CD14-positive monocyte (primary cell): ENCODE results near the gene NADK. TPM values are rescaled to one million over a fixed set of nuclear protein-coding genes. Genes with fewer than 3 reads are reported as not detected.

Experiments used
- DNase-seq, 3 donors: peaks; one replicate each; pipeline ENCODE4 v3.0.0-alpha.2; 2011 to 2022
- H2AFZ ChIP-seq: 2 replicates; pipeline ENCODE4 v1.6.0; 2012; ENCODE audit warnings: mild to moderate bottlenecking, low read depth, low read length, inconsistent platforms; ENCODE audit not compliant: insufficient read depth, poor library complexity, severe bottlenecking
- H3K27ac ChIP-seq, 2 donors: 1 replicate in 1 of 2; 2 replicates in 1 of 2; pipeline ENCODE4 v1.5.1; 2012 to 2013; ENCODE audit warnings: low read length in 2 of 2, control low read depth in 1 of 2, inconsistent platforms in 1 of 2, low read depth in 1 of 2, mild to moderate bottlenecking in 1 of 2
- H3K27me3 ChIP-seq, 2 donors: one replicate each; pipeline versions ENCODE4 v1.6.0 to v1.6.1; 2011 to 2013; ENCODE audit warnings: low read length in 2 of 2; ENCODE audit not compliant: control insufficient read depth in 2 of 2, insufficient read depth in 2 of 2
- H3K36me3 ChIP-seq, 2 donors: replicated peaks in 1 of 2; 1 replicate in 1 of 2; 2 replicates in 1 of 2; pipeline versions ENCODE4 v1.5.1 to v1.6.1; 2012 to 2013; ENCODE audit warnings: low read length in 2 of 2, control low read depth in 1 of 2, inconsistent platforms in 1 of 2, mild to moderate bottlenecking in 1 of 2; ENCODE audit not compliant: insufficient read depth in 2 of 2, control insufficient read depth in 1 of 2
- H3K4me1 ChIP-seq, 2 donors: 1 replicate in 1 of 2; 2 replicates in 1 of 2; pipeline versions ENCODE4 v1.5.1 to v1.6.1; 2012 to 2013; ENCODE audit warnings: low read length in 2 of 2, control low read depth in 1 of 2, inconsistent platforms in 1 of 2, mild to moderate bottlenecking in 1 of 2, moderate library complexity in 1 of 2; ENCODE audit not compliant: insufficient read depth in 2 of 2, control insufficient read depth in 1 of 2
- H3K4me2 ChIP-seq: replicated peaks from 2 replicates; pipeline ENCODE3; 2012; ENCODE audit warnings: low read length, moderate library complexity, mild to moderate bottlenecking; ENCODE audit not compliant: poor library complexity, severe bottlenecking; ENCODE audit errors: extremely low read depth
- H3K4me3 ChIP-seq, 3 experiments: fragments of 200-600 bp in 1 of 3; sonication (generic) in 1 of 3; replicated peaks in 1 of 3; 1 replicate in 2 of 3; 2 replicates in 1 of 3; pipeline ENCODE4 v1.5.1; 2011 to 2013; ENCODE audit warnings: low read length in 3 of 3, mild to moderate bottlenecking in 3 of 3, control low read depth in 2 of 3, low read depth in 2 of 3, inconsistent platforms in 1 of 3, moderate library complexity in 1 of 3
- H3K79me2 ChIP-seq: 2 replicates; pipeline ENCODE4 v1.6.0; 2012; ENCODE audit warnings: mild to moderate bottlenecking, control low read depth, inconsistent platforms, low read length, moderate library complexity; ENCODE audit not compliant: insufficient read depth
- H3K9ac ChIP-seq: 2 replicates; pipeline ENCODE4 v1.6.0; 2017; ENCODE audit warnings: low read length, mild to moderate bottlenecking; ENCODE audit not compliant: insufficient read depth, poor library complexity, severe bottlenecking
- H3K9me3 ChIP-seq, 2 donors: replicated peaks in 1 of 2; 1 replicate in 1 of 2; 2 replicates in 1 of 2; pipeline versions ENCODE4 v1.5.1 to v1.6.1; 2012 to 2013; ENCODE audit warnings: low read length in 2 of 2, control low read depth in 1 of 2; ENCODE audit not compliant: control insufficient read depth in 1 of 2, insufficient read depth in 1 of 2
- H4K20me1 ChIP-seq: 2 replicates; pipeline ENCODE4 v1.6.0; 2012; ENCODE audit warnings: mild to moderate bottlenecking, low read length, control low read depth, moderate library complexity; ENCODE audit not compliant: insufficient read depth
- H3K27ac Mint-ChIP-seq, 7 donors: one replicate each; pipeline ENCODE4 v1.8.0; 2020; ENCODE audit warnings: mild to moderate bottlenecking in 7 of 7, mixed read lengths in 7 of 7, moderate library complexity in 6 of 7, inconsistent platforms in 2 of 7
- H3K27me3 Mint-ChIP-seq, 3 donors: one replicate each; pipeline ENCODE4 v1.8.0; 2021 to 2022; ENCODE audit warnings: low read depth in 3 of 3, mild to moderate bottlenecking in 3 of 3, mixed read lengths in 3 of 3, moderate library complexity in 3 of 3, inconsistent platforms in 1 of 3
- H3K36me3 Mint-ChIP-seq, 2 donors: one replicate each; pipeline ENCODE4 v1.8.0; 2020; ENCODE audit warnings: mixed read lengths in 2 of 2, inconsistent platforms in 1 of 2, mild to moderate bottlenecking in 1 of 2
- H3K4me1 Mint-ChIP-seq: one replicate; pipeline ENCODE4 v1.8.0; 2020; ENCODE audit warnings: mild to moderate bottlenecking, mixed read lengths
- H3K4me3 Mint-ChIP-seq, 2 donors: one replicate each; pipeline ENCODE4 v1.8.0; 2020; ENCODE audit warnings: mild to moderate bottlenecking in 2 of 2, mixed read lengths in 2 of 2, moderate library complexity in 1 of 2
- H3K9me3 Mint-ChIP-seq, 7 donors: one replicate each; pipeline ENCODE4 v1.8.0; 2020 to 2022; ENCODE audit warnings: mixed read lengths in 7 of 7, mild to moderate bottlenecking in 6 of 7, moderate library complexity in 6 of 7, inconsistent platforms in 2 of 7
- CTCF ChIP-seq: fragments of 200-600 bp; IDR thresholded peaks from one replicate; pipeline ENCODE4 v1.8.0; 2022; ENCODE audit warnings: antibody characterized with exemption, mild to moderate bottlenecking
- WGBS: methylation state at CpG from one replicate; pipeline ENCODE4 v1.1.5; 2013; ENCODE audit warnings: missing lambda C conversion rate; ENCODE audit not compliant: insufficient coverage; 5-methylcytosine and 5-hydroxymethylcytosine counted together
- intact Hi-C, 2 donors: fragments of 100-400 bp; cut with micrococcal nuclease; formaldehyde crosslinking; loops; one replicate each; pipeline versions ENCODE4 v1.15.0 to v1.15.1; 2023
- polyA plus RNA-seq, 3 donors: library from polyadenylated mRNA; depleted of rRNA in 1 of 3; unstranded in 2 of 3; stranded (reverse) in 1 of 3; fragments of 300-500 nt in 2 of 3; fragments of >200 nt in 1 of 3; fragmentation: Illumina TruSeq in 2 of 3; gene quantifications; 1 replicate in 2 of 3; 2 replicates in 1 of 3; pipeline ENCODE4 v1.2.3, GENCODE V29; 2012 to 2021

The NADK gene
- polyA plus RNA-seq, 3 donors: 175 to 425 (median 235) TPM

- no peak overlapping the region for H3K4me3 ChIP-seq
- no peak overlapping the region for H3K4me2 ChIP-seq
- peaks cover 99% of the 10 kb centered on the region for H3K79me2 ChIP-seq
- peaks cover 34 to 90% of the 10 kb centered on the region in 2 donors for H3K36me3 ChIP-seq
- WGBS: 92% methylated on average over 3 of the region's 5 CpGs
- H3K4me1 ChIP-seq: no peaks in the 10 kb centered on the region
- H3K27me3 ChIP-seq: no peaks in the 10 kb centered on the region
- H2AFZ ChIP-seq: no peak overlapping the region
- peaks cover 31 to 75% of the 10 kb centered on the region in 2 donors for H3K36me3 Mint-ChIP-seq
- peaks cover 100% of the 10 kb centered on the region for H4K20me1 ChIP-seq
- no peak for TF ChIP-seq CTCF
- peak overlapping the region in 1 of 7 donors; percentile 39 for H3K27ac Mint-ChIP-seq
- H3K4me1 Mint-ChIP-seq: no peaks in the 10 kb centered on the region
- no peak for DNase-seq
- H3K4me3 Mint-ChIP-seq: no peak overlapping the region
- H3K27me3 Mint-ChIP-seq: no peaks in the 10 kb centered on the region
- intact Hi-C loops: no loop called here
- H3K9me3 Mint-ChIP-seq: no peaks in the 10 kb centered on the region
- H3K9ac ChIP-seq: no peak overlapping the region
- no peaks in the 10 kb centered on the region for H3K9me3 ChIP-seq
- no peak overlapping the region for H3K27ac ChIP-seq
Observed at GRCh38 chr1:1825217-1825616, 46.9 kb upstream of the NADK start.

DNA sequence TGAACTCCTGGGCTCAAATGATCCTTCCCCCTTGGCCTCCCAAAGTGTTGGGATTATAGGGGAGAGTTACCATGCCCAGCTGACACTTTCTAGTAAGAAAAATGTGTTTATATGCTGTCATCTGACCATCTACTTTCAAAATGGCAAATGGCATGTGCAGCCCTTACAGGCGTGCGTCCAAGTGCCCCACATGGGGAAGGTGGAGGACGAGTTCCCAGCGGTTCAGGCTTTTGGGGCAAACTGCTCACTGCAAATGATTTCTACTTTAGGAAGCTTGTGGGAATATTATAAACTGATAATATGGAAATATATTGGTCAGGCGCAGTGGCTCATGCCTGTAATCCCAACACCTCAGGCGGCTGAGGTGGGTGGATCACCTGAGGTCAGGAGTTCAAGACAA, 41.5 kb upstream of the NADK start:
- H3K27me3 Mint-ChIP-seq: no peaks in the 10 kb centered on the region
- peaks cover 62 to 81% of the 10 kb centered on the region in 2 donors for H3K36me3 ChIP-seq
- H3K27ac Mint-ChIP-seq: peak overlapping the region in 2 of 7 donors; percentile 32 to 50
- H3K27me3 ChIP-seq: no peaks in the 10 kb centered on the region
- H3K4me1 Mint-ChIP-seq: no peaks in the 10 kb centered on the region
- H3K79me2 ChIP-seq: peaks cover 95% of the 10 kb centered on the region
- H3K36me3 Mint-ChIP-seq: peaks cover 40 to 81% of the 10 kb centered on the region in 2 donors
- DNase-seq: no peak
- intact Hi-C loops: no loop called here
- H3K9me3 ChIP-seq: no peaks in the 10 kb centered on the region
- H3K4me1 ChIP-seq: no peaks in the 10 kb centered on the region
- no CpG with 5 or more reads among the region's 6 CpGs for WGBS
- no peak overlapping the region for H3K4me3 Mint-ChIP-seq
- H3K4me2 ChIP-seq: no peak overlapping the region
- peaks cover 100% of the 10 kb centered on the region for H4K20me1 ChIP-seq
- peaks cover 0 to 2% (median 0%) of the 10 kb centered on the region in 7 donors for H3K9me3 Mint-ChIP-seq
- no peak overlapping the region for H3K4me3 ChIP-seq
- H3K27ac ChIP-seq: no peak overlapping the region
- no peak overlapping the region for H3K9ac ChIP-seq
- no peak overlapping the region for H2AFZ ChIP-seq
- no peak for TF ChIP-seq CTCF
